ENCODE data around the gene CTDSPL. TPM values are rescaled to one million over a fixed set of nuclear protein-coding genes. Genes with fewer than 3 reads are reported as not detected.

The CTDSPL gene
- total and polyA plus RNA-seq, 2 of the 8 experiments (the other 6 are each of a cell fraction or from before 2014, with no cell fraction given) = 20.3 to 42.2 TPM

GRCh38 chr3:37905346-37905745 is 43.7 kb downstream of the CTDSPL start:
- no peak overlapping the region for H3K4me2 ChIP-seq (ENCODE audit: insufficient read depth in 1 of 2, low read depth in 2 of 2, low read length in 2 of 2)
- POLR2A ChIA-PET (ENCODE audit: partially characterized antibody) = no interaction called here
- 73% methylated on average over 1 of the region's 1 CpG; no CpG with 5 or more reads in 1 of the 2 experiments for WGBS, 2 experiments (ENCODE audit: extremely low coverage in 1 of 2, insufficient coverage in 1 of 2, insufficient read length in 1 of 2, insufficient replicate concordance in 2 of 2, low coverage in 1 of 2, low lambda C conversion rate in 2 of 2, missing lambda C conversion rate in 1 of 2)
- TF ChIP-seq POU5F1 (IDR thresholded peaks at IDR 0.05; ENCODE audit: low read depth, low read length) = no peak
- TF ChIP-seq ATF3 (IDR thresholded peaks at IDR 0.05; ENCODE audit: insufficient read depth, low read depth, low read length) = no peak
- TF ChIP-seq CHD1 (IDR thresholded peaks at IDR 0.05; ENCODE audit: low read depth, low read length) = no peak
- no peak for TF ChIP-seq POLR2AphosphoS5 (IDR thresholded peaks at IDR 0.05; ENCODE audit: low read depth, low read length)
- no peak for TF ChIP-seq KDM4A (IDR thresholded peaks at IDR 0.05; ENCODE audit: low read depth, low read length, severe bottlenecking)
- no peak for TF ChIP-seq USF2 (IDR thresholded peaks at IDR 0.05; ENCODE audit: low read length)
- TF ChIP-seq SRF (IDR thresholded peaks at IDR 0.05; ENCODE audit: low read depth, low read length) = no peak
- no peak for TF ChIP-seq MAX (IDR thresholded peaks at IDR 0.05)
- no peak for TF ChIP-seq RXRA (IDR thresholded peaks at IDR 0.05; ENCODE audit: insufficient read depth, low read depth, low read length)
- no peak for TF ChIP-seq SIRT6 (IDR thresholded peaks at IDR 0.05; ENCODE audit: low read length)
- TF ChIP-seq MAFK (IDR thresholded peaks at IDR 0.05; ENCODE audit: low read depth, low read length) = no peak
- no peak for TF ChIP-seq CTBP2 (IDR thresholded peaks at IDR 0.05; ENCODE audit: borderline replicate concordance, insufficient read depth, insufficient read length, low read length)
- TF ChIP-seq PHF8 (conservative IDR thresholded peaks at IDR 0.05; ENCODE audit: low read depth, low read length) = no peak

More at GRCh38 chr3:37905346-37905745, 43.7 kb downstream of the CTDSPL start:
- H2AK5ac ChIP-seq (ENCODE audit: low read depth, low read length) = no peak overlapping the region
- no peaks in the 10 kb centered on the region for H3K9me3 ChIP-seq (ENCODE audit: insufficient read depth in 2 of 2, low read depth in 1 of 2, low read length in 1 of 2)
- no peaks in the 10 kb centered on the region for H3K23me2 ChIP-seq (ENCODE audit: low read depth, low read length)
- H3K4ac ChIP-seq (replicated peaks; ENCODE audit: insufficient read length, low read depth, low read length) = no peak overlapping the region
- 0 out of 4 replicates have a peak, but pooled peaks cover 0 to 4% of the 10 kb centered on the region in 2 experiments for H3K79me2 ChIP-seq (ENCODE audit: control insufficient read depth in 1 of 2, insufficient read depth in 2 of 2, low read length in 2 of 2)
- CTCF ChIA-PET (ENCODE audit: partially characterized antibody) = interaction anchor here (1.1 to 7.3 kb wide), 7 partner anchors 21 to 70 kb away, joined by 3 to 50 read pairs (median 4); no protein-coding TSS in a partner anchor
- H3K56ac ChIP-seq (replicated peaks; ENCODE audit: insufficient read length, low read depth, low read length) = no peak overlapping the region
- no peak overlapping the region for H2AFZ ChIP-seq (ENCODE audit: low read length)
- no peak overlapping the region for H3K23ac ChIP-seq (ENCODE audit: insufficient read length)
- H3K27me3 ChIP-seq (replicated peaks in 1 of 4; ENCODE audit: control insufficient read depth in 3 of 4, extremely low read depth in 1 of 4, insufficient read depth in 3 of 4, low read length in 3 of 4) = no peaks in the 10 kb centered on the region
- H2BK12ac ChIP-seq (ENCODE audit: low read depth, low read length) = no peak overlapping the region
- no peak overlapping the region for H4K8ac ChIP-seq (ENCODE audit: extremely low read depth, insufficient read depth, low read length)
- H2BK5ac ChIP-seq (ENCODE audit: low read depth, low read length) = no peak overlapping the region
- H4K20me1 ChIP-seq (replicated peaks in 1 of 2; ENCODE audit: control insufficient read depth in 1 of 2, insufficient read depth in 2 of 2, low read length in 2 of 2) = peaks cover 0 to 3% of the 10 kb centered on the region in 2 experiments
- no peak overlapping the region for H2BK20ac ChIP-seq (ENCODE audit: low read length)
- no peak overlapping the region for H3K14ac ChIP-seq (ENCODE audit: insufficient read length)
- no peak overlapping the region for H3K27ac ChIP-seq (ENCODE audit: low read depth, low read length)
- DNase-seq (ENCODE audit: low read depth in 1 of 2, low spot score in 2 of 2) (no peak), FAIRE-seq (no peak)
- H3K79me1 ChIP-seq (ENCODE audit: low read depth, low read length) = peaks cover 4% of the 10 kb centered on the region; the same call in 1 of the 2 replicates
- no peak overlapping the region for H2BK120ac ChIP-seq (replicated peaks; ENCODE audit: low read depth, low read length)
- no peak overlapping the region for H3K4me3 ChIP-seq (ENCODE audit: extremely low read depth in 1 of 4, insufficient read depth in 2 of 4, low read depth in 3 of 4, low read length in 4 of 4)
- no peak overlapping the region for H4K5ac ChIP-seq (ENCODE audit: insufficient read length, low read depth, low read length)
- no peak overlapping the region for H2BK15ac ChIP-seq (ENCODE audit: low read length)
- H4K91ac ChIP-seq (replicated peaks; ENCODE audit: insufficient read length, low read length) = no peak overlapping the region
- no peaks in the 10 kb centered on the region for H3K36me3 ChIP-seq (ENCODE audit: control insufficient read depth in 2 of 4, insufficient read depth in 4 of 4, low read length in 3 of 4)
- peaks cover 1 to 14% (median 9%) of the 10 kb centered on the region in 4 experiments; a peak in 6 of 7 replicates for H3K4me1 ChIP-seq (replicated peaks in 1 of 4; ENCODE audit: control insufficient read depth in 3 of 4, insufficient read depth in 4 of 4, low read length in 3 of 4)
- no peak overlapping the region for H3K18ac ChIP-seq (ENCODE audit: extremely low read depth, low read length)
- H3K9ac ChIP-seq (replicated peaks in 1 of 4; ENCODE audit: extremely low read depth in 1 of 4, low read depth in 3 of 4, low read length in 3 of 4) = no peak overlapping the region
